Measurements from ENCODE around the gene EXOC3L1. TPM values are rescaled to one million over a fixed set of nuclear protein-coding genes. Genes with fewer than 3 reads are reported as not detected.

The EXOC3L1 gene
- total and polyA plus RNA-seq, 2 of the 13 experiments (the other 11 are each of a cell fraction or from before 2014, with no cell fraction given) = 0.12 TPM; not detected in 1

DNA sequence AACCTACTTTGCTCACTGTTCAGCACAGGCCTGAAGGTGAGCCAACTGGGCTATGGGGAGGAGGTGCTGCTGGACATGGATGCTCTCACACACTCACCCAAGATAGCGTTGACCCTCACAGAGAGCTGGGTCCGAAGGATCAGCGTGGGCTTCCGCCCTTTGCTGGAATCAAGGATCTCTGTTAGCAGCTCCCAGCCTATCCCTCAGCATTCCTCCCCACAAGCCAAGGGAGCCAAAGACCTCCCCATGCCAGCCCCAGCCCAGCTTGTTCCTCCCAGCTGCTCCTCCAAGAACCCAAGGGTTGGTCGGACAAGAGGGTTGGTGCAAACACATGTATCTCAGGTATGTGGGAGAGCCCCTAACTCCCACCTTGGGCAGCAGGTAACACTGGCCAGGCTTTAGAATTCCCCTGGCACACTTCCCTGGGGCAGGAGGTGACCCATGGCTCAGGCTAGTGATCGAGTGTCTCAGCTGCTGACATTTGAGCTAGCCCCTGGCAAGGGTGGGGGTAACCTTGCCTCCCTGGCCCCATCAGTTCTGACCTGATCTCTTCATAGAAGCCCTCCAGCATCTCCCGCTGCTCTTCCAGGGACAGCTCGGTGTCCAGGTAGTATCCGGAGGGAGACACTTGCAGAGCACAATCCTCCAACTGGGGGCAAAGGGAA lies 49.0 kb upstream of the EXOC3L1 start (continued):
- TF ChIP-seq, protein P1, sequence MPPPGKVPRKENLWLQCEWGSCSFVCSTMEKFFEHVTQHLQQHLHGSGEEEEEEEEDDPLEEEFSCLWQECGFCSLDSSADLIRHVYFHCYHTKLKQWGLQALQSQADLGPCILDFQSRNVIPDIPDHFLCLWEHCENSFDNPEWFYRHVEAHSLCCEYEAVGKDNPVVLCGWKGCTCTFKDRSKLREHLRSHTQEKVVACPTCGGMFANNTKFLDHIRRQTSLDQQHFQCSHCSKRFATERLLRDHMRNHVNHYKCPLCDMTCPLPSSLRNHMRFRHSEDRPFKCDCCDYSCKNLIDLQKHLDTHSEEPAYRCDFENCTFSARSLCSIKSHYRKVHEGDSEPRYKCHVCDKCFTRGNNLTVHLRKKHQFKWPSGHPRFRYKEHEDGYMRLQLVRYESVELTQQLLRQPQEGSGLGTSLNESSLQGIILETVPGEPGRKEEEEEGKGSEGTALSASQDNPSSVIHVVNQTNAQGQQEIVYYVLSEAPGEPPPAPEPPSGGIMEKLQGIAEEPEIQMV (CRISPR knock-in tag; IDR thresholded peaks at IDR 0.05; ENCODE audit: low read depth) = no peak
- TF ChIP-seq TAF1 (CRISPR knock-in tag; IDR thresholded peaks at IDR 0.05) (no peak), HNRNPUL1 (IDR thresholded peaks at IDR 0.05; ENCODE audit: low read depth, low read length) (no peak), ZBTB1 (CRISPR knock-in tag; IDR thresholded peaks at IDR 0.05; ENCODE audit: borderline replicate concordance) (no peak), BHLHE40 (IDR thresholded peaks at IDR 0.05; ENCODE audit: low read length) (no peak), IRX3 (CRISPR knock-in tag; IDR thresholded peaks at IDR 0.05; ENCODE audit: borderline replicate concordance, low read depth) (no peak)
- TF ChIP-seq, protein P2, sequence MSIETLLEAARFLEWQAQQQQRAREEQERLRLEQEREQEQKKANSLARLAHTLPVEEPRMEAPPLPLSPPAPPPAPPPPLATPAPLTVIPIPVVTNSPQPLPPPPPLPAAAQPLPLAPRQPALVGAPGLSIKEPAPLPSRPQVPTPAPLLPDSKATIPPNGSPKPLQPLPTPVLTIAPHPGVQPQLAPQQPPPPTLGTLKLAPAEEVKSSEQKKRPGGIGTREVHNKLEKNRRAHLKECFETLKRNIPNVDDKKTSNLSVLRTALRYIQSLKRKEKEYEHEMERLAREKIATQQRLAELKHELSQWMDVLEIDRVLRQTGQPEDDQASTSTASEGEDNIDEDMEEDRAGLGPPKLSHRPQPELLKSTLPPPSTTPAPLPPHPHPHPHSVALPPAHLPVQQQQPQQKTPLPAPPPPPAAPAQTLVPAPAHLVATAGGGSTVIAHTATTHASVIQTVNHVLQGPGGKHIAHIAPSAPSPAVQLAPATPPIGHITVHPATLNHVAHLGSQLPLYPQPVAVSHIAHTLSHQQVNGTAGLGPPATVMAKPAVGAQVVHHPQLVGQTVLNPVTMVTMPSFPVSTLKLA (IDR thresholded peaks at IDR 0.05) = no peak
- TF ChIP-seq, protein P3, sequence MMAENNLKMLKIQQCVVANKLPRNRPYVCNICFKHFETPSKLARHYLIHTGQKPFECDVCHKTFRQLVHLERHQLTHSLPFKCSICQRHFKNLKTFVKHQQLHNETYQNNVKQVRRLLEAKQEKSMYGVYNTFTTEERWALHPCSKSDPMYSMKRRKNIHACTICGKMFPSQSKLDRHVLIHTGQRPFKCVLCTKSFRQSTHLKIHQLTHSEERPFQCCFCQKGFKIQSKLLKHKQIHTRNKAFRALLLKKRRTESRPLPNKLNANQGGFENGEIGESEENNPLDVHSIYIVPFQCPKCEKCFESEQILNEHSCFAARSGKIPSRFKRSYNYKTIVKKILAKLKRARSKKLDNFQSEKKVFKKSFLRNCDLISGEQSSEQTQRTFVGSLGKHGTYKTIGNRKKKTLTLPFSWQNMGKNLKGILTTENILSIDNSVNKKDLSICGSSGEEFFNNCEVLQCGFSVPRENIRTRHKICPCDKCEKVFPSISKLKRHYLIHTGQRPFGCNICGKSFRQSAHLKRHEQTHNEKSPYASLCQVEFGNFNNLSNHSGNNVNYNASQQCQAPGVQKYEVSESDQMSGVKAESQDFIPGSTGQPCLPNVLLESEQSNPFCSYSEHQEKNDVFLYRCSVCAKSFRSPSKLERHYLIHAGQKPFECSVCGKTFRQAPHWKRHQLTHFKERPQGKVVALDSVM (CRISPR knock-in tag; IDR thresholded peaks at IDR 0.05) = no peak

Data from HepG2 (cell line).